SK-MEL-5 (cell line): ENCODE measurements around the gene PIGK. TPM values are rescaled to one million over a fixed set of nuclear protein-coding genes. Genes with fewer than 3 reads are reported as not detected.
"Not testable (repeated sequence)": the region's sequence is repeated elsewhere in the genome, so short reads cannot be mapped to it uniquely, and the experiment has no call there.

ENCODE experiments used
- DNase-seq: peaks from one replicate; pipeline ENCODE4 v3.0.0-alpha.2; 2016; ENCODE audit warnings: low read depth, low spot score
- in situ Hi-C: cut with HindIII; loops from 2 replicates; pipeline ENCODE4 v1.10.0; 2016; ENCODE audit warnings: low sequenced_read_pairs, high pct_unique_total_duplicates, low pct_unique_long_range_greater_than_20kb
- total RNA-seq: library from RNA; depleted of rRNA; stranded (reverse); fragments of >200 nt; shearing (Covaris generic); gene quantifications from 2 replicates; pipeline ENCODE4 v1.2.3, GENCODE V29; 2014

The PIGK gene
- total RNA-seq, 1 experiment from 2014 or later: 64.7 TPM

DNA sequence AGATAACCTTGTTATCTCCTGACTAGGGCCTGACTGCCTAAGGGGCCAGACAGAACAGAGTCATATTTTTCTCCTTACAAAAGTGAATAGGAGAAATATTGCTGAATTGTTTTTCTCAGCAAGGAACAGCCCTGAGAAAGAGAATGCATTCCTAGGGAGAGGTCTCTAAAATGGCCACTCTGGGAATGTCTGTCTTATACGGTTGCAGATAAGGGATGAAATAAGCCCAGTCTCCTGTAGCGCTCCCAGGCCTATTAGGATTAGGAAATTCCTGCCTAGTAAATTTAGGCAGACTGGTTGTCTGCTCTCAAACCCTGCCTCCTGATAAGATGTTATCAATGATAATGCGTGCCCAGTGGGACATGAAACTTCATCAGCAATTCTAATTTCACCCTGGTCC is 15.2 kb downstream of the PIGK start:
- DNase-seq, in situ Hi-C loops: not testable (repeated sequence)

- in situ Hi-C loops: no loop called here
- no peak for DNase-seq
These were observed 16.5 kb downstream of the PIGK start for GRCh38 chr1:77202751-77203150.

DNA sequence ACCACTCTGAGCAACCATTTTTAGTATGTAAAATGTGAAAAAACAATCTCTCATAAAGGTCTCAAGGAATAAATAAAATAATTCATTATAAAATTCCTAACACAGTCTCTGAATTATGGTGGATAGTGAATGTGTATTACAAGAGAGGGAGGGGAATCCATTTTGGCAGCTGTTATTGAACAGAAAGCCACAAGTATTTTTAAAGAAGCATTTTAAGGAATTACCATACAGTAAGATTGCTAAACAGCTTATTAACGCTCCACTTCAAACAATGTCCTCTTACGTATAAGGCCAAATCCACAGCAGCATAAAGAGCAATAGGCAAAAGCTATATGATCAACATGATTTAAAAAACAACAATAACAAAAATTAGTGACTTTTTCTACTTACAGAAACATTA is 18.4 kb downstream of the PIGK start:
- in situ Hi-C loops: no loop called here
- no peak for DNase-seq

GRCh38 chr1:77200293-77200692 is 18.9 kb downstream of the PIGK start:
- DNase-seq: no peak
- in situ Hi-C loops: no loop called here

- in situ Hi-C loops: no loop called here
- DNase-seq: no peak
These were observed 21.9 kb downstream of the PIGK start for GRCh38 chr1:77197351-77197750.

DNA sequence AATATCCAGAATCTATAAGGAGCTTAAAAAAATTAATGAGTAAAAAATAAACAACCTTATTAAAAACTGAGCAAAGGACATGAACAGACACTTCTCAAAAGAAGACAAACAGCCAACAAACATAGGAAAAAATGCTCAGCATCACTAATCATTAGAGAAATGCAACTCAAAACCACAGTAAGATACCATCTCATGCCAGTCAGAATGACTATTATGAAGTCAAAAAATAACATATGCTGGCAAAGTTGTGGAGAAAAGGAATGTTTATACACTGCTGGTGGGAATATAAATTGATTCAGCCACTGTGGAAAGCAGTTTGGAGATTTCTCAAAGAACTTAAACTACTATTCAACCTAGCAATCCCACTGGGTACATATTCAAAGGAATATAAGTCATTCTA is 25.3 kb downstream of the PIGK start:
- in situ Hi-C loops: no loop called here
- DNase-seq: no peak

DNA sequence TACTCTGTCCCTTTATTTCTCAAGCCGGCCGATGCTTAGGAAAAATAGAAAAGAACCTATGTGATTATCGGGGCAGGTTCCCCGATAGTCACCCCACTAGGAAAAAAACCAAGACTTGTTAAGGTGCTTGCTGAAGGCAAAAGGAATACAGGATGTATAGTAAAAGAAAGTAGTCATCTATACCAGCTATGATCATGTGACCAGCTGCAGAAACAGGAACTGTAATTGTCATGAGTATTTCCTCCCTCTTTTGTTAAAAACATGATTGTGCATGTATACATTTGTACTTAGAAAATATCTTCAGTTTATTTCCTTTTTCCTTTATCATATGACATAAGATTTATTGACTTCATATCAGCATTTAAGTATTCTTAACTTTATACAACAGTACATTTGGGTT is 30.5 kb downstream of the PIGK start:
- DNase-seq: no peak
- in situ Hi-C loops: no loop called here

GRCh38 chr1:77186907-77187306 is 32.3 kb downstream of the PIGK start:
- in situ Hi-C loops, DNase-seq: not testable (repeated sequence)

DNA sequence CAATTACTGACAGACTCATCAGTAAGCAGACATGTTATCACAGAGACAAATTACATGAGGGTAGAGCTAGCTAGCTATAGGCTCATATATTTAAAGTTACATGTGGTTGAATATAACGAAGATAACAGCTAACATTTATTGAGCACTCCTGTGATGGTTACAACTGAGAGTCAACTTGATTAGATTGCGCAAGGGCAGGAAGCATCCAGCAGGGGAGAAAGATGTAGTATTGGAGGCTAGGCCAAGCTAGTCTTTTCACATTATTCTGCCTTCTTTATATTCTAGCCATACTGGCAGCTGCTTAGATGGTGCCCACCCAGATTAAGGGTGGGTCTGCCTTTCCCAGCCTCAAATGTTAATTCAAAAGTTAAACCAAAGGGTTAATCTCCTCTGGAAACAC is 37.1 kb downstream of the PIGK start:
- no peak for DNase-seq
- in situ Hi-C loops: no loop called here

DNA sequence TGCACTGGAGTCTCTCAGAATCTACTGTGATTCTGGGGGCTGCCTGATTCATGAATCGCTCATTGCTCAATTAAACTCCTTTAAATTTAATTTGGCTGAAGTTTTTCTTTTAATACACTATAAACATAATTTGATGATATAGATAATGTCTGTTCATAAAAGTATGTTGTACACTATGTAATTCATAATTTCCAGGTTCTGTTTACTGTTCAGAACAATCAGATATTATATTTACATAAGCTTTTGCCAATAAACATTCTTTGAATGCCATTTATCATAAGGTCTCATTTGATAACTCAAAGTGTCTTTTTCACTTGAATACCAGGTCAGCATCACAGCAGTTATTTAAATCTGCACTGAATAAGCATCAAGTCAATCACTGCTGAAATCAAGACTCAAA is 39.6 kb downstream of the PIGK start:
- in situ Hi-C loops: no loop called here
- no peak for DNase-seq

DNA sequence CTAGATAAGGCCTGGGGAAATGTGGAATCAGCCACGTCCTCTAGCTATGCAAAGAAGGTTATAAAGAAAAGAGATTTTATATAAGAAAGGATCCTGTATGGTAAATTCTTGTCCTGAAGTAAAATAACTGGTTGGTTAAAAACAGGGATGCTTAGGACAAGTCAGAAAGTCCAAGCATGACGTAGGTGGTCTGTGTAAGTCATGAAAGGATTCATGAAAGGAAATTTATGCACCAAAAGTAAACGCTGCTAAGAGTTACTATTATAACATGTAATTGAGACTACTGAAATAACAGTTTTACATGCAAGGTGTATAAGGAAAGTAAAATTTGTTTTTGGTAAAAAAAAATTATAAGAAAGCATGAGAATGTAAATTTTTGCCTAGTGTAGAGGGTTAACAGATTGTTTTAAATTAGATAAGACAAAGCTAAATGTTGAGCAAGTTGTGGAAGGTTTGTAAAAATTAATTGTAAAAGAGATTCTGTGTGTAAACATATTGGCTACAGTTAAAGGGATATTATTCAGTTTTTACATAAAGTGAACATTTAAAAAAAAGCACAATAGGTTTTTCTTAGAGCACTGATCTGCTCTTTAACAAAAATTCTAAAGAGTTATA is 43.9 kb downstream of the PIGK start:
- in situ Hi-C loops: no loop called here
- DNase-seq: no peak

- no peak for DNase-seq
- in situ Hi-C loops: no loop called here
These were observed 48.5 kb downstream of the PIGK start for GRCh38 chr1:77170687-77171086.

DNA sequence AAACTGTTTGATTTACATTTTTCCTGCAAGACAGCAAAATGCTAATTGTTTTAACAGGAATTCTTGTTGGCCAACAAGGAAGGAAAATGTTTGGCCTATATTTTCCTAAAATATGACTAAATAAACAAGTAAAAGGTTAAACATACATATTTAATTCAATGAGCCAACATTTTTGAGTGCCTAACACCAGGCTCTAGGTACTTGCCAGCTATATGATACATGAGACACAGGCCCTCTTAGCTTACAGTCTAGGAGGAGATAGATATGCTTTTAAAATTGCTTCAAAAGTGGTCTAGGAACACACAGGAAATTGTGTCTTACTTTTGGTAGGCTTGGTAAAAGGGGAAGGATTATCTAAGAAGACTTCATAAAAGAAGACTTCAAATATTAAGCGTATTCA is 50.9 kb downstream of the PIGK start:
- in situ Hi-C loops: no loop called here
- no peak for DNase-seq

DNA sequence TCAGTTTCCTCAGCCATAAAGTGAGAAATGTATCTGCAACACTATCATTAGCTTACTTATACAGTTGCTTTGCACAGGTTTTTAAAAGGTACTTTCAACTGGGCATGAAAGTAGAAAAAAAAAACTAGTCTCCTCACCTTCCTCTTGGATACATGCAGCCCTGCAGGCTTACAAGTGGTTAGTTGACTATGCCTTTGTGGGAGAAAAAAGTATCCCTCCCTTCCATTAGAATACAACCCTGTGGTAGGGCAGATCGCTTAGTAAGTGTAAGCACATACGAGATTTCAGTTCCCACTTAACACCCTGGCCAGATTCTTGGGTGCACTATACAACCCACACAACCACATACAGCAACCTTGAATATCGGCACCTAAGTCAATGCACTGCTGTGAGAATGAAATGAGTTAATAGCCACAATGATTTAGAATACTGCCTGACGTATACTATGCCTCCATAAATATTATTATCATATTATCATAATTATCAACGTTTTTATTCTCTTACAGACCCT is 54.7 kb downstream of the PIGK start:
- in situ Hi-C loops: no loop called here
- no peak for DNase-seq

DNA sequence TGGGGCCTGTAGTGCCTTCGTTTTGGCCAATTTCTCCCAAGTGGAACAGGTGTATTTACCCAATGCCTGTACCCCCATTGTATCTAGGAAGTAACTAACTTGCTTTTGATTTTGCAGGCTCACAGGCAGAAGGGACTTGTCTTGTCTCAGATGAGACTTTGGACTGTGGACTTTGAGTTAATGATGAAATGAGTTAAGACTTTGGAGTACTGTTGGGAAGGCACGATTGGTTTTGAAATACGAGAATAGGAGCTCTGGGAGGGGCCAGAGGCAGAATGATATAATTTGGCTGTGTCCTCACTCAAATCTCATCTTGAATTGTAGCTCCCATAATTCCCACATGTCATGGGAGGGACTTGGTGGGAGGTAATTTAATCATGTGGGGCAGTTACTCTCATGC is 59.5 kb downstream of the PIGK start:
- in situ Hi-C loops, DNase-seq: not testable (repeated sequence)

DNA sequence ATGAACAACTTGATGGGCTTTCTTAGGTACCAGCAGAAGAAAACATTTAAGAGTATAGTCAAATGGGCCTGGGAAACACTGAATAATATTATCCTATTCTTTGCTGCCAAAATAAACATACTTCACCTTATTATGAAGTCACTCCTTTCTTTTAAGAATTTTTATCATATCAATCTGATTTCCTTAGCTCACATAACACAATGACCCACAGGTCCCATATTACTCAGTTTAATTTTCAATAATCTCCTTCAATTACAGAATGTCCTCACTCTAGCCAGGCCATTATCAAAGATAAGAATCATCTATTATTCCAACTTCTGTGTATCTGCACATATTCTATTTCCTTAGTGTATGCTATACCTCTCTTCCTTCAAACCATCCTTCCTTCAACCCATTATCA is 63.0 kb downstream of the PIGK start:
- no peak for DNase-seq
- in situ Hi-C loops: no loop called here

- in situ Hi-C loops: no loop called here
- DNase-seq: no peak
These were observed 73.0 kb downstream of the PIGK start for GRCh38 chr1:77146270-77146669.

- in situ Hi-C loops: no loop called here
- DNase-seq: peak; percentile 42
These were observed 75.6 kb downstream of the PIGK start for GRCh38 chr1:77143529-77144121.

DNA sequence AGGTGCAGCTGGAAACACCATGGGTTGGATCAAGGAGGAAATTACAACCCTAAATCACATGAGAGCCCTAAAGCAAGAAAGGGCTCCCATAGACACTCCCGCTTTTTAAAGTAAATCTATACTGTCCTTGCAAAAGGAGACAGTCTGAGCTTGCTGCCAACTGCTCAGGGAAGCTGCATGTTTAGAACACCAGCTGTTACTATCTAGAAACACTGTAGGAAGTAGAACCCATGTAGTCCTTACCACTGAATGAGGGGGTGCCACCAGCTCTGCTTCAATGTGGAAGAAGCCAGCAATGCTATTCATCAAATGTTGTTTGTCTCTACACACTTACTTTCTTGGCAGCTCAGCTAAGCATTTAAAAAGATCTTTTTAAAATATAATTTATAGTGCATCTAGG is 79.8 kb downstream of the PIGK start:
- DNase-seq: no peak
- in situ Hi-C loops: no loop called here
